ENCODE data around the gene ARAP1.
"Not testable (repeated sequence)": the region's sequence is repeated elsewhere in the genome, so short reads cannot be mapped to it uniquely, and the experiment has no call there.

ARAP1 gene

GRCh38 chr11:72752088-72752914 lies at the start of gene ARAP1:
Gene ARAP1 (minus strand): TSS chr11:72752408. CDS start chr11:72727128, 25,280 bp downstream.
- peak; percentile 74 for DNase-seq (ENCODE audit: low read depth)

GRCh38 chr11:72799441-72799840 lies 47.2 kb upstream of the ARAP1 start:
- no peak for DNase-seq (ENCODE audit: low read depth)

- no peak for DNase-seq (ENCODE audit: low read depth)
These were observed 46.2 kb upstream of the ARAP1 start for GRCh38 chr11:72798361-72798760.

GRCh38 chr11:72793425-72794367 lies 41.5 kb upstream of the ARAP1 start, which contains the start of gene STARD10:
Gene STARD10 (minus strand): TSS chr11:72794047. CDS start chr11:72781181, 12,866 bp downstream.
- peak; percentile 93 for DNase-seq (ENCODE audit: low read depth)

- no peak for DNase-seq (ENCODE audit: low read depth)
These were observed 40.8 kb upstream of the ARAP1 start for GRCh38 chr11:72793076-72793424.

GRCh38 chr11:72792437-72793021 lies 40.3 kb upstream of the ARAP1 start:
- DNase-seq (ENCODE audit: low read depth): no peak

- DNase-seq (ENCODE audit: low read depth): not testable (repeated sequence)
These were observed 39.0 kb upstream of the ARAP1 start for GRCh38 chr11:72791228-72791627.

GRCh38 chr11:72789493-72790131 lies 37.4 kb upstream of the ARAP1 start:
- no peak for DNase-seq (ENCODE audit: low read depth)

- DNase-seq (ENCODE audit: low read depth): no peak
These were observed 36.0 kb upstream of the ARAP1 start for GRCh38 chr11:72788241-72788640.

- DNase-seq (ENCODE audit: low read depth): peak; percentile 55
These were observed 35.3 kb upstream of the ARAP1 start for GRCh38 chr11:72787216-72788104.

- DNase-seq (ENCODE audit: low read depth): no peak
These were observed 34.4 kb upstream of the ARAP1 start for GRCh38 chr11:72786305-72787215.

- DNase-seq (ENCODE audit: low read depth): no peak
These were observed 32.5 kb upstream of the ARAP1 start for GRCh38 chr11:72784662-72785061.

GRCh38 chr11:72783144-72783905 lies 31.1 kb upstream of the ARAP1 start:
- DNase-seq (ENCODE audit: low read depth): no peak

- DNase-seq (ENCODE audit: low read depth): no peak
These were observed 30.1 kb upstream of the ARAP1 start for GRCh38 chr11:72782081-72782920.

- DNase-seq (ENCODE audit: low read depth): no peak
These were observed 29.3 kb upstream of the ARAP1 start for GRCh38 chr11:72781313-72782080.

GRCh38 chr11:72781063-72781312 lies 28.8 kb upstream of the ARAP1 start:
- no peak for DNase-seq (ENCODE audit: low read depth)

GRCh38 chr11:72780296-72781062 lies 28.3 kb upstream of the ARAP1 start:
- no peak for DNase-seq (ENCODE audit: low read depth)

All from CMK (cell line).